Measurements from ENCODE around the gene ELMO1. TPM values are rescaled to one million over a fixed set of nuclear protein-coding genes. Genes with fewer than 3 reads are reported as not detected.

The ELMO1 gene
- total RNA-seq, 1 experiment from 2014 or later: 1.1 TPM

DNA sequence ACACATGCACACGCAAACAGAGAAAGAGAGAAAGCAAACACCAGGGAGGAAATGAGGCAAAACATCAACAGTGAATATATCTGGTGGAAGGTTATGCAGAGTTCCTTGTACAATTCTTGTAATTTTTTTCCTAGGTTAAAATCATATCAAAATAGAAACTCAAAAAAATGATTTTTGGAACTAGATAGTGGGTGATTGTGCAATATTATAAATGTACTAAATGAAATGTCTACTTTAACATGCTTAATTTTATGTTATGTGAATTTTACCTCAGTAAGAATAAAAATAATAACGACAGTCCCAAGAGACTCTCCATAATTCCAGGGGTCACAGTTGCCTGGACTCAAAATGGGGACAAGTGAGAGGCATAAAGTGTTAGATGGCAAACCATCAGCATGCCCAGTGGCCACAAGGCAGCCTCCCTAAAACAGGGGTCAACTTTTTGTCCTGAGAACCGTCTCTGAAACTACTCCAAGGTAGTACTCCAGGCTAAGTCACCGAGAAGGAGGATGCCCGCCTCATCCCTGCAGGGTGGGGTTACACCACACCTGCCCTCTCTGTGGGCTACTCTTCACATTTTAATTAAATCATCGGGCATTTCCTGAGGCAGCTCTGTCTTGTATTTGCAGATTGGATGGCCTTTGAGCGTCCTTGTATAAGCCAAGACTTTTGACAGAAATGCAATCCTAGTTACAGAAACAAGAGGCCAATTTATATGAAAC is 267.7 kb downstream of the ELMO1 start:
- Histone ChIP-seq H3K4me1 (ENCODE audit: control insufficient read depth in 1 of 2, insufficient read depth in 2 of 2, low read length in 2 of 2) (peaks cover 0 to 3% of the 10 kb centered on the region in 2 experiments; a peak in 1 of 4 replicates), H3K4me3 (replicated peaks in 1 of 2; ENCODE audit: low read depth in 1 of 2, low read length in 2 of 2) (no peak overlapping the region), H4K20me1 (ENCODE audit: insufficient read depth) (no peaks in the 10 kb centered on the region), H3K4me2 (ENCODE audit: low read length) (no peak overlapping the region), H3K27ac (ENCODE audit: low read depth, low read length) (no peak overlapping the region), H3K9ac (ENCODE audit: low read length) (no peak overlapping the region), H3K36me3 (ENCODE audit: control insufficient read depth in 1 of 2, insufficient read depth in 2 of 2, low read length in 2 of 2) (no peaks in the 10 kb centered on the region), H3K27me3 (ENCODE audit: insufficient read depth, low read length) (no peaks in the 10 kb centered on the region), H3K9me2 (ENCODE audit: insufficient read depth) (no peaks in the 10 kb centered on the region), H2AFZ (ENCODE audit: low read depth, low read length, poor library complexity, severe bottlenecking) (peak overlapping the region; percentile 99), H3K9me3 (ENCODE audit: control insufficient read depth in 1 of 2, insufficient read depth in 1 of 2, low read depth in 1 of 2, low read length in 2 of 2) (no peaks in the 10 kb centered on the region), H3K79me2 (ENCODE audit: insufficient read depth, low read length) (no peaks in the 10 kb centered on the region)
- CTCF ChIA-PET: interaction anchor here (0.9 to 3.6 kb wide), 18 partner anchors 9 to 862 kb away, joined by 3 to 105 read pairs (median 7); no protein-coding TSS in a partner anchor
- POLR2A ChIA-PET: no interaction called here
- DNase-seq (ENCODE audit: low read depth, low spot score): no peak
- RAD21 ChIA-PET (ENCODE audit: low non-redundant PET in 1 of 2, low total read pairs in 2 of 2, uncharacterized antibody in 2 of 2, unreplicated experiment in 2 of 2): interaction anchor here (0.8 to 1.8 kb wide), 7 partner anchors 19 to 708 kb away, joined by 3 to 31 read pairs (median 7); no protein-coding TSS in a partner anchor
- BruUV-seq (replicated peaks): no TSS peak
- ATAC-seq: no peak
- no peak for TF ChIP-seq EZH2 (IDR thresholded peaks at IDR 0.05)
- TF ChIP-seq, protein P1, sequence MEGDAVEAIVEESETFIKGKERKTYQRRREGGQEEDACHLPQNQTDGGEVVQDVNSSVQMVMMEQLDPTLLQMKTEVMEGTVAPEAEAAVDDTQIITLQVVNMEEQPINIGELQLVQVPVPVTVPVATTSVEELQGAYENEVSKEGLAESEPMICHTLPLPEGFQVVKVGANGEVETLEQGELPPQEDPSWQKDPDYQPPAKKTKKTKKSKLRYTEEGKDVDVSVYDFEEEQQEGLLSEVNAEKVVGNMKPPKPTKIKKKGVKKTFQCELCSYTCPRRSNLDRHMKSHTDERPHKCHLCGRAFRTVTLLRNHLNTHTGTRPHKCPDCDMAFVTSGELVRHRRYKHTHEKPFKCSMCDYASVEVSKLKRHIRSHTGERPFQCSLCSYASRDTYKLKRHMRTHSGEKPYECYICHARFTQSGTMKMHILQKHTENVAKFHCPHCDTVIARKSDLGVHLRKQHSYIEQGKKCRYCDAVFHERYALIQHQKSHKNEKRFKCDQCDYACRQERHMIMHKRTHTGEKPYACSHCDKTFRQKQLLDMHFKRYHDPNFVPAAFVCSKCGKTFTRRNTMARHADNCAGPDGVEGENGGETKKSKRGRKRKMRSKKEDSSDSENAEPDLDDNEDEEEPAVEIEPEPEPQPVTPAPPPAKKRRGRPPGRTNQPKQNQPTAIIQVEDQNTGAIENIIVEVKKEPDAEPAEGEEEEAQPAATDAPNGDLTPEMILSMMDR (IDR thresholded peaks at IDR 0.05 in 2 of 3, conservative IDR thresholded peaks at IDR 0.05 in 1 of 3; ENCODE audit: borderline replicate concordance in 1 of 3, insufficient read depth in 1 of 3, low read depth in 2 of 3, low read length in 2 of 3): no peak
- no peak for TF ChIP-seq JUND (IDR thresholded peaks at IDR 0.05)
- TF ChIP-seq, protein P2, sequence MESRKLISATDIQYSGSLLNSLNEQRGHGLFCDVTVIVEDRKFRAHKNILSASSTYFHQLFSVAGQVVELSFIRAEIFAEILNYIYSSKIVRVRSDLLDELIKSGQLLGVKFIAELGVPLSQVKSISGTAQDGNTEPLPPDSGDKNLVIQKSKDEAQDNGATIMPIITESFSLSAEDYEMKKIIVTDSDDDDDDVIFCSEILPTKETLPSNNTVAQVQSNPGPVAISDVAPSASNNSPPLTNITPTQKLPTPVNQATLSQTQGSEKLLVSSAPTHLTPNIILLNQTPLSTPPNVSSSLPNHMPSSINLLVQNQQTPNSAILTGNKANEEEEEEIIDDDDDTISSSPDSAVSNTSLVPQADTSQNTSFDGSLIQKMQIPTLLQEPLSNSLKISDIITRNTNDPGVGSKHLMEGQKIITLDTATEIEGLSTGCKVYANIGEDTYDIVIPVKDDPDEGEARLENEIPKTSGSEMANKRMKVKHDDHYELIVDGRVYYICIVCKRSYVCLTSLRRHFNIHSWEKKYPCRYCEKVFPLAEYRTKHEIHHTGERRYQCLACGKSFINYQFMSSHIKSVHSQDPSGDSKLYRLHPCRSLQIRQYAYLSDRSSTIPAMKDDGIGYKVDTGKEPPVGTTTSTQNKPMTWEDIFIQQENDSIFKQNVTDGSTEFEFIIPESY (IDR thresholded peaks at IDR 0.05; ENCODE audit: extremely low read depth, insufficient replicate concordance, low read length): no peak
- no peak for TF ChIP-seq SP1 (IDR thresholded peaks at IDR 0.05; ENCODE audit: low read depth)
- TF ChIP-seq RAD21 (IDR thresholded peaks at IDR 0.05; ENCODE audit: low read depth): no peak
- TF ChIP-seq ELF1 (IDR thresholded peaks at IDR 0.05; ENCODE audit: borderline replicate concordance, low read depth): no peak
- TF ChIP-seq POLR2A (IDR thresholded peaks at IDR 0.05; ENCODE audit: borderline replicate concordance, extremely low read depth, insufficient read depth, insufficient read length): no peak
- no peak for TF ChIP-seq ZNF274 (IDR thresholded peaks at IDR 0.05; ENCODE audit: low read depth, low read length)
- TF ChIP-seq, protein P3, sequence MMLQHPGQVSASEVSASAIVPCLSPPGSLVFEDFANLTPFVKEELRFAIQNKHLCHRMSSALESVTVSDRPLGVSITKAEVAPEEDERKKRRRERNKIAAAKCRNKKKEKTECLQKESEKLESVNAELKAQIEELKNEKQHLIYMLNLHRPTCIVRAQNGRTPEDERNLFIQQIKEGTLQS (IDR thresholded peaks at IDR 0.05): no peak
- no peak for TF ChIP-seq CEBPB (IDR thresholded peaks at IDR 0.05; ENCODE audit: low read depth)
- TF ChIP-seq ZFX (IDR thresholded peaks at IDR 0.05): no peak
- TF ChIP-seq, protein P4, sequence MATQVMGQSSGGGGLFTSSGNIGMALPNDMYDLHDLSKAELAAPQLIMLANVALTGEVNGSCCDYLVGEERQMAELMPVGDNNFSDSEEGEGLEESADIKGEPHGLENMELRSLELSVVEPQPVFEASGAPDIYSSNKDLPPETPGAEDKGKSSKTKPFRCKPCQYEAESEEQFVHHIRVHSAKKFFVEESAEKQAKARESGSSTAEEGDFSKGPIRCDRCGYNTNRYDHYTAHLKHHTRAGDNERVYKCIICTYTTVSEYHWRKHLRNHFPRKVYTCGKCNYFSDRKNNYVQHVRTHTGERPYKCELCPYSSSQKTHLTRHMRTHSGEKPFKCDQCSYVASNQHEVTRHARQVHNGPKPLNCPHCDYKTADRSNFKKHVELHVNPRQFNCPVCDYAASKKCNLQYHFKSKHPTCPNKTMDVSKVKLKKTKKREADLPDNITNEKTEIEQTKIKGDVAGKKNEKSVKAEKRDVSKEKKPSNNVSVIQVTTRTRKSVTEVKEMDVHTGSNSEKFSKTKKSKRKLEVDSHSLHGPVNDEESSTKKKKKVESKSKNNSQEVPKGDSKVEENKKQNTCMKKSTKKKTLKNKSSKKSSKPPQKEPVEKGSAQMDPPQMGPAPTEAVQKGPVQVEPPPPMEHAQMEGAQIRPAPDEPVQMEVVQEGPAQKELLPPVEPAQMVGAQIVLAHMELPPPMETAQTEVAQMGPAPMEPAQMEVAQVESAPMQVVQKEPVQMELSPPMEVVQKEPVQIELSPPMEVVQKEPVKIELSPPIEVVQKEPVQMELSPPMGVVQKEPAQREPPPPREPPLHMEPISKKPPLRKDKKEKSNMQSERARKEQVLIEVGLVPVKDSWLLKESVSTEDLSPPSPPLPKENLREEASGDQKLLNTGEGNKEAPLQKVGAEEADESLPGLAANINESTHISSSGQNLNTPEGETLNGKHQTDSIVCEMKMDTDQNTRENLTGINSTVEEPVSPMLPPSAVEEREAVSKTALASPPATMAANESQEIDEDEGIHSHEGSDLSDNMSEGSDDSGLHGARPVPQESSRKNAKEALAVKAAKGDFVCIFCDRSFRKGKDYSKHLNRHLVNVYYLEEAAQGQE (IDR thresholded peaks at IDR 0.05; ENCODE audit: low read depth): no peak
- TF ChIP-seq FOSL1 (IDR thresholded peaks at IDR 0.05; ENCODE audit: low read depth): no peak
- TF ChIP-seq, protein P5, sequence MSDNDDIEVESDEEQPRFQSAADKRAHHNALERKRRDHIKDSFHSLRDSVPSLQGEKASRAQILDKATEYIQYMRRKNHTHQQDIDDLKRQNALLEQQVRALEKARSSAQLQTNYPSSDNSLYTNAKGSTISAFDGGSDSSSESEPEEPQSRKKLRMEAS (IDR thresholded peaks at IDR 0.05): no peak
- intact Hi-C loops (cut with micrococcal nuclease): loop anchor here (5.0 to 10.0 kb wide), 2 partner anchors 356 to 509 kb away; no protein-coding TSS in a partner anchor
